GM11168 (cell line): ENCODE data around the gene GGT5.
"Not testable (repeated sequence)": the region's sequence is repeated elsewhere in the genome, so short reads cannot be mapped to it uniquely, and the experiment has no call there.

ENCODE experiments used
- in situ Hi-C: fragments of 300-500 bp; cut with MboI; formaldehyde crosslinking; loops from one replicate; pipeline ENCODE4 v1.12.0; 2022; ENCODE audit warnings: low sequenced_read_pairs; ENCODE audit not compliant: unreplicated experiment

Gene GGT5

GRCh38 chr22:24265734-24266133, 20.9 kb upstream of the GGT5 start:
- in situ Hi-C loops: no loop called here

DNA sequence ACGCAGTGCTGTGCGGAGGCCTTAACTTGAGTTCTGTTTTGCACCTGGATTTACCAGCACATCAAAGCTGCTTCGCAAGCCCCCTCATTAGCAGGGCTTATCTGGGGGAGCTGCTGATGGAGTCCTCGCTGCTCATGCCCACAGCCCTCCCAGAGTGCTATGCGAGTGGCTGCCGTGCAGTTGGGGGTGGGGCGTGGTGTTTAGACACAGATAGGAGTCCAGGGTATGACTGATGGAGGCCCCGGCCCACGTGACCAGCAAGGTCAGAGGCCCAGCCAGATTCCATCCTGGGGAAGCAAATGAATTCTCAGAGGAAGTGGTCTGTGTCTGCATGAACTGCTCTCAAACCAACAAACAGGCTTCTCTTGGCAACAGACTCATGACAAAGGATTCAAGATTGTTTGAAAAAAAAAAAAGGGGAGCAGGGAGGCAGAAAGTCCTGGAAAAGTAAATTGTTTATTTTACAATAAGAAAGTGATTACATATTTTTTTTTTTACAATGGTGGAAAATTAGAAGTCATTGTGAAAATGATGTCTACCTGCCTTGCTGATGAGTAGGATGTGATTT, 19.5 kb upstream of the GGT5 start:
- in situ Hi-C loops: not testable (repeated sequence)

DNA sequence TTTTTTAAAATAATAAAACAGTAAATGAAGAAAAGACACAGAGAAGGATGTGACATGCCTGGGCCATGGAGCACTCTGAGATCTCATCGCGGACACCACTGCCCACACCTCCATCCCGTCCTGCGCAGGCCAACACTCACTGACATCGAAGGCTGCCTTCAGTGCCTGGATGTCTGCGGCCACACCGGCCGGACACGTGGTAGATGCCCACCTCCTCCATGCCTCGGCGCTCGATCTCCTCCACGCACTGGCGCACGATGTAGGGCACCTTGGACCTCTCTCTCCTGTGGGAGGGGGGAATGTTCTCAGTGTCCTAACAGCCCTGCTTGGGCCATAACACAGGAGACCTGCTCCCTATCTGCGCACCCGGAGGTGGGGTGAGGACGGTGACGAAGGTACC, 18.6 kb upstream of the GGT5 start:
- in situ Hi-C loops: not testable (repeated sequence)

GRCh38 chr22:24262185-24262749, 17.4 kb upstream of the GGT5 start:
- in situ Hi-C loops: not testable (repeated sequence)

GRCh38 chr22:24259459-24259858, 14.6 kb upstream of the GGT5 start:
- in situ Hi-C loops: loop anchor here (10.0 kb wide), 1 partner anchor 1615 kb away; the partner anchor contains the start of gene GGTLC2

GRCh38 chr22:24256736-24257135, 11.9 kb upstream of the GGT5 start:
- in situ Hi-C loops: loop anchor here (10.0 kb wide), 1 partner anchor 1612 kb away; the partner anchor contains the start of gene GGTLC2

DNA sequence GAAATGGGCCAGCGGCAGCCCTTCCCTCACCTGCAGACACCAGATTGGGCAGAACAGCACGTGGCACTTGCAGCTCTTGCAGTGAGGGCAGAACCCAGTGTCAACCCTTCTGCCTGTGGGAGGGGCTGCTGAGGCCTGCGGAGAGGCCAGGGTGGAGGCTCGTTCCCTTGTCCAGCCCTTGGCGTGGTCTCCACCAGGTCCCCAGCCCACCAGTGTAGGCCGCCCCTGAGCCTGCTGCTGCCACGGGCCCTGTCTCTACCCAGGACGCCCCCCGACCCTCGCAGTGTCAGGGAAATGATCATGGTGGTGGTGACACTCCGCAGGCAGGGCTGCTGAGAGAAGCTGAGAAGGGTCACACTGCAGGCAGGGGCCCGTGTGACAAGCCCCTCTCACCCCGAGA, 11.3 kb upstream of the GGT5 start:
- in situ Hi-C loops: loop anchor here (10.0 kb wide), 1 partner anchor 1611 kb away; the partner anchor contains the start of gene GGTLC2

DNA sequence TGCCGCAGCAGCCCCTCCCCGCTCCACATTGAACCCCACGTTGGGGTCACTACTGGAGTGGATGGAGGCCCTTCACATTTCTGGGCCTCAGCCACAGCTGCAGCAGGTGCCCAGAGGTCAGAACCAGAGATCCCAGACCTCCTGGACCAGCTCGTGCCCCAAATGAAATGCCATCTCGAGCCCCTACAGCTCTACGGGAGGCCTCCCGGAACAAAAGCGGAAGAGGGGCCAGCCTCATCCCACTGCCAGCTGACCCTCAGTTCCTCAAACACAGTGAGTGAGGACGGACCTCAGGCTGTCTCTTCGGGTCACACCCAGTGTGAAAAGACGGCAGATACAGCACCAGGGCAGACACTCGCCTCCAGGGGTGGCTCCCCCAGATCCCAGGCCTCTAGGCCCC, 8.2 kb upstream of the GGT5 start:
- in situ Hi-C loops: loop anchor here (10.0 kb wide), 1 partner anchor 1608 kb away; the partner anchor contains the start of gene GGTLC2

GRCh38 chr22:24251286-24251685, 6.4 kb upstream of the GGT5 start:
- in situ Hi-C loops: loop anchor here (10.0 kb wide), 1 partner anchor 1606 kb away; the partner anchor contains the start of gene GGTLC2

GRCh38 chr22:24249413-24249812, 4.5 kb upstream of the GGT5 start:
- in situ Hi-C loops: not testable (repeated sequence)

DNA sequence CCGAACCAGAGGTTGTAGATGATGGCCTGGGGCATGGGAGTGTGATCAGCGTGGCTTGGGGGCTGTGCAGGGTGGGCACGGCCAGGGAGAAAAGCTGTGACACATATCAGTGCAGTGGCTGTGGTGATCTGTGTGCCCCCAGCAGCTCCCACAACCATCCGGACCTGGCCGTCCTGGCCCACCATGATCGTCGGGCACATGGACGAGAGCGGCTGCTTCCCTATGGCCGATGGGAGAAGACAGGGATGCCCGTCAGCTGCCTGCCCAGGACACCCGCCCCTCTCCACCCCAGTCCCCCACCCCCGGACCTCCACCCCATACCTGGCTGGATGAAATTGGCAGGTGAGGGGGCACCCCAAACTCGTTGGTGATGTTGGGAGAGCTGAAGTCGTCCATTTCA, 3.7 kb upstream of the GGT5 start:
- in situ Hi-C loops: not testable (repeated sequence)

GRCh38 chr22:24247564-24248344, 2.9 kb upstream of the GGT5 start:
- in situ Hi-C loops: no loop called here

- in situ Hi-C loops: no loop called here
These were observed 2.2 kb upstream of the GGT5 start for GRCh38 chr22:24247011-24247507.

DNA sequence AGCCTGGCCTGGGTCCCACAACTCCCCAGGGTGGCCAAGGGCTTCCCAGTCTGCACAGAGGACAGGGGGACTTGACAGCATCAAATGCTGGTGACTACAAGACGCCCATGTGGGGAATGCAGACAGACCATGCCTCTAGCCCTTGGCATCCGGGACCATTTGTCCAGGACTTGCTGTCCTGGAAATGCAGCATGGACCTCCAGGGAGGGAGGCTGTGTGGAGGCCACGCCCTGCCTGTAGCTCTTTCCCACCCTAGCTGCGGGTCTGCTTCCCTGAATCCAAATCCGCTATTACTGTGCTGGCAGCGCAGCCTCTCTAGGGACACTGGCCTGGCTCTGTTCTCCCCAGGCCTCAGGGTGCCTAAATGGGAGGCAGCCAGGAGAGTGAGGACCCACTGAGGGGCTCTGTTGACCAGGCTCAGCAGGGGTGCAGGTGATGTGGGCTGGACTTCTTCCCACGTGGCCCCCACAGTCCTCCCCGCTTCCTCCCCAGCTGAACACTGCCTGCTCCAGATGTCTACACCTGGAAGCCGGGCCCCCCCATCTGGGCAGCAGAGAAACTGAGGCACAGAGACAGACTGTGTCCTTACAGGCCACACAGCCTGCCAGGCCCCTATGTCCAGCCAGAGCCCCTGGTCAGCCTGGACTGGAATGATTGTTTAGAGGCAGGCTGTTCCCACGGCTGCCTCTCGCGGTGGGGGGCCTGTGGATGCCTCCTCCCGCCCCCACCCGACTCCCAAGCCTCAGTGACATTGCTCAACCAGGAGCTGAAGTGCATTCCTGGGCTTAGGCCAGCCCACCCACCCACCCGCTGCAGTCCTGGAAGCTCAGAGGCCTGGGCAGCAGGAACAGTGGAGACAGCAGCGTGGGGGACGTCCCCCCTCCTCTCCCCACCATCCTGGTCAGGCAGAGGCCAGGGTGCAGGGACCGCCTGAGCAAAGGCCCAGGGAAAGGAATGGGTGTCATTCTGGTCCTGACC, 991 bp upstream of the GGT5 start:
- in situ Hi-C loops: not testable (repeated sequence)

DNA sequence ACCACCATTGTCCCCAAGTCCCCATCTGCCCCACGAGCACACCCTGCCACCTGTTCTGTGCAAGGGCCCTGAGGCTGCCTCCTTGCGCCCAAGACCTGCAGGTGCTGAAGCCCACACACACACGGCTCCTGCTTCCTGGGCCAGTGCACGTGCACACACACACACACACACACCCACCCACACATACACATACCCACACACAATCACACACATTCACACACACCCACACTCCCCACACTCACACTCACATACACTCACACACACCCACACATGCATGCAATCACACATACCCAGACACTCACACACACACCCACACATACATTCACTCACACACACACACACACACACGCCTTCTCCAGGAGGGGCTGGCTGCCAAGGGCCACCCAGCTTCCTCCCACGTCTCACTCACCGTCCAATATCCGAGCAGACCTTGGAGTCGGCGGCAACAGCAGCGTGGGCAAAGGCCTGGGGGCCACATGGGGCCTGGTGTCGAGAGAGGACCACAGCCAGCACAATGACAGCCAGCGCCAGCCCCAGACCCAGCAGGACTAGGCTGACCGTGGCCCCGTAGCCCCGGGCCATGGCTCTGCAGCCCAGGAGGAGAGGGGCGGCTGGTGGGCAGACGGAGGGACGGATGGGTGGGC, 616 bp downstream of the GGT5 start:
- in situ Hi-C loops: no loop called here

DNA sequence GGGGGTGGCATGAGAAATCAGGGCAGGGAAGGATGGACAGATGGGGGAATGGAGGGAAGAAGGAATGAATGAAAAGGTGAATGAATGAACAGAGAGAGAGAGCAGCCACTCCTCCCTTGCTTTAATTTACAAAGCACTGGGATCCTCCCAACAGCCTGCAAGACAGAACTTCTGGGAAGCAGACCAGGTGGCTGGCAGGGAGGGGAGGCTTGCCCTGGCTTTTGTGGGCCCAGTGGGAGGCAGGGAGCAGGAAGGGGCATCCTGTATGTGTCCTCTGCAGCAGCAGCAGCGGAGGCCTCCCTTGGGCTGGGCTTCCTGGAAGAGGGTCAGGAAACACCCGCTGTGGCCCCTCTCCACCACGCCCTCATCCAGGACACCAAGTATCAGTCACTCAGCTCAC, 1.5 kb downstream of the GGT5 start:
- in situ Hi-C loops: not testable (repeated sequence)

DNA sequence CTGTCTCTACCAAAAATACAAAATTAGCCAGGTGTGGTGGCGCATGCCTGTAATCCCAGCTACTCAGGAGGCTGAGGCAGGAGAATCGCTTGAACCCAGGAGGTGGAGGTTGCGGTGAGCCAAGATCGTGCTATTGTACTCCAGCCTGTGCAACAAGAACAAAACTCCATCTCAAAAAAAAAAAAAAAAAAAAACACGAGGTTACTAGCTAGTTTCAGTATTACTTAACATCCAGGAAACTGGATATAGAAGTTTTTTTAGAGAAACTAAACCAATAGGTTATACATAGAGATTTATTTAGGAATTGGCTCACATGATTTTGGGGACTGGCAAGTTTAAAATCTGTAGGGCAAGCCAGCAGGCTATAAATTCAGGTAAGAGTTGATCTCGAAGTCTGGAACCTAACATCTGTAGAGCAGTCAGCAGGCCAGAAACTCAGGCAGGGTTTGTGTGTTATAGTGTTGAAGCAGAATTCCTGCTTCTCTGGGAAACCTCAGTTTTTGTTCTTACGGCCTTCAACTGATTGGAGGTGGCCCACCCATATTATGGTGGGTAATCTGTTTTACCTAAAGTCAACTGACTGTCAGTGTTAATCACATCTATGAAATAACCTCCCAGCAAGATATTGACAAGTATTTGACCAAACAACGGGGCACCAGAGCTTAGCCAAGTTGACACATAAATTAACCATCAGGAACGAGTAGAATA, 3.7 kb downstream of the GGT5 start:
- in situ Hi-C loops: not testable (repeated sequence)

GRCh38 chr22:24240381-24240780, 4.5 kb downstream of the GGT5 start:
- in situ Hi-C loops: no loop called here
